Testis (tissue), 2 donors: ENCODE data around the gene DPP6.

Source experiments
- CTCF ChIP-seq, 3 experiments: fragments of 450-650 bp in 2 of 3; fragments of 200-600 bp in 1 of 3; sonication (generic) in 1 of 3; IDR thresholded peaks; one replicate each; pipeline ENCODE4 v1.5.1; 2016 to 2019; ENCODE audit warnings: antibody characterized with exemption in 3 of 3, mild to moderate bottlenecking in 2 of 3, moderate library complexity in 1 of 3
- POLR2A ChIP-seq: fragments of 450-650 bp; IDR thresholded peaks from one replicate; pipeline ENCODE4 v1.6.1; 2017; ENCODE audit warnings: antibody characterized with exemption, mild to moderate bottlenecking, moderate library complexity

GRCh38 chr7:154757756-154758155, 705.6 kb downstream of the DPP6 start:
- TF ChIP-seq CTCF (IDR thresholded peaks at IDR 0.05) (no peak), POLR2A (no peak)
